ENCODE data around the gene FAM131B. TPM values are rescaled to one million over a fixed set of nuclear protein-coding genes. Genes with fewer than 3 reads are reported as not detected.

The FAM131B gene
- total RNA-seq, 4 donors from 2014 or later = 0.11 to 0.54 TPM; not detected in 2

DNA sequence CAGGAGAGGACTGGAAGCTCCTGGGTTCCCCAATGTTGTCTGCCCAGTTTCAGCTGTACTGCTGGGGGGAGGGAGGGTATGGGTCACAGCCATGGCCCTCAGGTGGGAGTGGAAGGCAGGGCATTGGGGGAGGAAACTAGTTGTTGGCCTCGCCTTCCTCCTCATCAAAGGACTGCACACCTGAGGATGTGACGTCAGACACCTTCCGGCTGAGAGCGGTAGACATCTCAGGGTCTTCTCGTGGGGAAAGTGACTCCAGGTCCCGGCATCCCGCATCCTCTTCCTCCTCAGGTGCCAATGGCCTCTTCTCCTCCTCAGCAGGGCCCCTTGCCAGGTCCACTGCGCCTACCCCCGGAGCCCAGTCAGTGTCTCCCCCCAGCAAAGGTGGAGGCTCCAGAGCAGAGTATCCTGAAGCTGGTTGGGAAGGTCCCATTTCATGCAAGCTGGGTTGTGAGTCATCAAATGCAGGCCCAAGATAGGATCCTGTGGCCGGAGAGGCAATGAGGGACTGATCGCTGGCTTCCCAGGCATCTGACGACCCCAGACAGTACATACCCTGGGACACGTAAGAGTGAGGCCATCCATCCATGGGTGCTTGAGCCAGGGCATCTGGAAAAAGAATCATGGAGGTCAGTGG lies 6.0 kb downstream of the FAM131B start:
- Histone ChIP-seq H3K27ac (no peak overlapping the region), H3K4me3 (replicated peaks in 1 of 3) (no peak overlapping the region), H3K4me1 (peaks cover 0 to 3% of the 10 kb centered on the region in 2 donors), H3K27me3 (peaks cover 2% of the 10 kb centered on the region), H3K36me3 (no peaks in the 10 kb centered on the region), H3K9me3 (no peaks in the 10 kb centered on the region)
- WGBS, 2 donors = 92 to 98% methylated on average over 13 of the region's 13 CpGs
- no peak for DNase-seq
- no peak for TF ChIP-seq POLR2A (IDR thresholded peaks at IDR 0.05)
- TF ChIP-seq, protein P1, sequence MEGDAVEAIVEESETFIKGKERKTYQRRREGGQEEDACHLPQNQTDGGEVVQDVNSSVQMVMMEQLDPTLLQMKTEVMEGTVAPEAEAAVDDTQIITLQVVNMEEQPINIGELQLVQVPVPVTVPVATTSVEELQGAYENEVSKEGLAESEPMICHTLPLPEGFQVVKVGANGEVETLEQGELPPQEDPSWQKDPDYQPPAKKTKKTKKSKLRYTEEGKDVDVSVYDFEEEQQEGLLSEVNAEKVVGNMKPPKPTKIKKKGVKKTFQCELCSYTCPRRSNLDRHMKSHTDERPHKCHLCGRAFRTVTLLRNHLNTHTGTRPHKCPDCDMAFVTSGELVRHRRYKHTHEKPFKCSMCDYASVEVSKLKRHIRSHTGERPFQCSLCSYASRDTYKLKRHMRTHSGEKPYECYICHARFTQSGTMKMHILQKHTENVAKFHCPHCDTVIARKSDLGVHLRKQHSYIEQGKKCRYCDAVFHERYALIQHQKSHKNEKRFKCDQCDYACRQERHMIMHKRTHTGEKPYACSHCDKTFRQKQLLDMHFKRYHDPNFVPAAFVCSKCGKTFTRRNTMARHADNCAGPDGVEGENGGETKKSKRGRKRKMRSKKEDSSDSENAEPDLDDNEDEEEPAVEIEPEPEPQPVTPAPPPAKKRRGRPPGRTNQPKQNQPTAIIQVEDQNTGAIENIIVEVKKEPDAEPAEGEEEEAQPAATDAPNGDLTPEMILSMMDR (IDR thresholded peaks at IDR 0.05) = no peak
- intact Hi-C loops (cut with DNase I) = no loop called here

DNA sequence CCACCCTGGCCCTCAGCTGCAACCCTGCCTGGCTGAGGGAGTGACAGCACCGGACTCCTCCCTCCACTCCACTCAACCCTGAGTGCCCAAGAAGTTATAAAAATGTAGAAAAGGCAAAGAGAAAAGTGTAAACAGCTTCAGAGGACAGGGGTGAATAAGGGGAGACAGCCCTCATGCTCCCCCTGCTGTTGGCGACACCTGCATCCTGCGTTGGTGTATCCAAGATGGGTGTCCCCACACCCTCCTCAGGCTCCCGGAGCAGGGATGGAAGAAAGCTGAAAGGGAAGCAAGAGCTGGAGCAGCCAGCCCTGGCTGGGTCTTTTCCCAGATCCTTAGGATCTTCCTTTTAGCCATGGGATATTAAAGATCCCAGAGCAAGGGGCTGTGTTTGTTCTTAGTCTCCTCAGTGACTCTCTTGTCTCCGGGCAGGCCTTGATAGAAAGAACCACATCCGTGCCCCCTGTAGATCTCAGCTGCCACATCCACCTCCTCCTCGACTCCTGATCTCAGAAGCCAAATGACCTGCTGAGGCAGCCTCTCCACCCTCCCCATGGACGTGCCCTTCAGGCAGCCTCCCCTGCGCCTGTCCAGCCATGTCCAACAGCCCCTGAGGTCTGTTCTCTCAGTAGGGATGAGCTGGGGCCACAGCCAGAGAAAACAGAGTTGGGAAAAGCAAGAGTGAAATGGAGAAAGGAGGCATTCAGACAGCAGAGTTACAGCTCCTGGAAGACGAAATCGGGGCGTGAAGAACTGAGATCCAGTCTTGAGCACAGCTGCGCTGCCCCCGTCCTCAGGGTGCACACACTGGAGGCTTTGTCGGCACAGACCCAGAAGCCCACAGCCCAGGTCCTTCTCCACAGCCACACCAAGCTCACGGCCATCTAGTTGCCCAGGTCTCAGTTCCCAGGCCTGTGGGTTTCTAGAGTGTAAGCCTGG lies 6.8 kb downstream of the FAM131B start:
- Histone ChIP-seq H3K27ac (no peak overlapping the region), H3K36me3 (no peaks in the 10 kb centered on the region), H3K4me1 (no peaks in the 10 kb centered on the region), H3K4me3 (replicated peaks in 1 of 3) (no peak overlapping the region), H3K27me3 (no peaks in the 10 kb centered on the region), H3K9me3 (no peaks in the 10 kb centered on the region)
- no peak for DNase-seq
- intact Hi-C loops (cut with DNase I) = no loop called here
- 86 to 89% methylated on average over 16 of the region's 16 CpGs for WGBS, 2 donors
- TF ChIP-seq POLR2A (IDR thresholded peaks at IDR 0.05) = no peak
- TF ChIP-seq, protein P1 (IDR thresholded peaks at IDR 0.05) = no peak

DNA sequence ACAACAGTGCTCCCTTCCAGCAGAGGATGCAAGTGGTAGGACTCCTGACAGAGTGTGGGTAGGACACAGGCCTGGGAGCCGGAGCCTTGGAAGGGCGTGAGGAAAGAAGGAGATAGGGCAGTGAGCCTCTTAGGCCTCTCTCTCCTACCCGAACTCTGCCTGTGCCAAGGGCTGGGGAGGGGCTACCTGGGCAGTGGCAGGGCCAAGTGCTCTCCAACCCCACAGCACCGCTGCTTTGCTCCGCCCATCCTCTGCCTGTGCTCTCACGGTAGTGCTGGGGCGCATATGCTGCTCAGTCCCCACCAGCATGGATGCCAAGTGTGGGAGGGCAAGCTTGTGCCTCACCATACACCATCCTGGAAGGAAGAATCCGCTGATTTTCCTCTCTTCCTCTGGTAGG lies 7.5 kb downstream of the FAM131B start:
- Histone ChIP-seq H3K4me3 (replicated peaks in 1 of 3) (no peak overlapping the region), H3K27ac (no peak overlapping the region), H3K4me1 (no peaks in the 10 kb centered on the region), H3K36me3 (no peaks in the 10 kb centered on the region), H3K27me3 (no peaks in the 10 kb centered on the region), H3K9me3 (no peaks in the 10 kb centered on the region)
- peak in 1 of 2 donors; percentile 28 for DNase-seq
- TF ChIP-seq, protein P1 (IDR thresholded peaks at IDR 0.05) = no peak
- no peak for TF ChIP-seq POLR2A (IDR thresholded peaks at IDR 0.05)
- 49 to 65% methylated on average over 8 of the region's 8 CpGs for WGBS, 2 donors
- intact Hi-C loops (cut with DNase I) = no loop called here

DNA sequence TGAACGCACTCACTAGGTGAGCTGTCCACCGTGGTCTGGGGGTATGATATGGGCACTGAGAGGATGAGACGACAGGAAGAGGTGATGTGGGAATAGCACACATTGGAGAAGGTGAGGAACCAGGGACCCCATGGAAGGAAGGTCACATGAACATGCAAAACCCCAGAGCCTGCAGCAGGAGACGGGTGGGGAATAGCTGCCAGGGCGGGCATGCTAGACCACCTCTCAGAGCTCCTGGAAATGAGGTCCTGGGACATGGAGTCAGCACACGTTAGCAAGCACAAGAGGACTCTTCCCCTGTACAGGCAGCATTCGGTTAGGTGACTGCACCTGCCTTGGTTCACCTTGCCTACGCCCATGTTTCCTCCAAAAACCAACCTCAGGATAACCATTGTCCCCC lies 8.1 kb downstream of the FAM131B start:
- Histone ChIP-seq H3K36me3 (no peaks in the 10 kb centered on the region), H3K4me3 (replicated peaks in 1 of 3) (no peak overlapping the region), H3K4me1 (no peaks in the 10 kb centered on the region), H3K27ac (no peak overlapping the region), H3K27me3 (no peaks in the 10 kb centered on the region), H3K9me3 (no peaks in the 10 kb centered on the region)
- intact Hi-C loops (cut with DNase I) = no loop called here
- no peak for TF ChIP-seq POLR2A (IDR thresholded peaks at IDR 0.05)
- TF ChIP-seq, protein P1 (IDR thresholded peaks at IDR 0.05) = no peak
- WGBS, 2 donors = 93 to 96% methylated on average over 8 of the region's 8 CpGs
- no peak for DNase-seq

DNA sequence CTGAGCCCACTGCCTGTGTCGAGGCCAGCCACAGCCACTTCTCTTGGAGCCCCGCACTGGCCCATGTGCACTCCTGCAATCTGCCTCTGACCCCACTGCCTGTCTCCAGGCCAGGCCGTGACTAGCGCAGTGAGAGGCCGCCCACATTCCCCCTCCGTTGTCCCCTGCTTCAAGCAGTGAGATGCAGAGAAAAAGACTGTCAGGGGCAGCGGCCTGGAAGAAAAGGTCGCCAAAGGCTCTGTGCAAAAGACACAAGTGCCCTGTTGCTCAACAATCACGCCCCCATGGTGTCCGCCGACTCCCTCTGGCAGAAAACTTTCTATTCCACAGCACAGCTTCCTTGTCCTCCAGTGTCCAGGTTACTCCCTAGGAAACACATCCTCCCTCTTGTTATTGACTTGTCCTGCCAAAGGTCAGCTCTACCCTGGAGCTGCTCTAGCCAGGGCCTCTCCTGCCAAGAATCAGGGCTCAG lies 9.9 kb downstream of the FAM131B start:
- no peak overlapping the region for H3K27ac ChIP-seq
- TF ChIP-seq POLR2A (IDR thresholded peaks at IDR 0.05) = no peak
- TF ChIP-seq, protein P1 (IDR thresholded peaks at IDR 0.05) = no peak
- no peak for DNase-seq

More for the DNA sequence above, 9.9 kb downstream of the FAM131B start:
- intact Hi-C loops (cut with DNase I) = no loop called here
- H3K4me3 ChIP-seq (replicated peaks in 1 of 3) = no peak overlapping the region
- H3K9me3 ChIP-seq = no peaks in the 10 kb centered on the region
- no peaks in the 10 kb centered on the region for H3K4me1 ChIP-seq
- H3K36me3 ChIP-seq = no peaks in the 10 kb centered on the region
- no peaks in the 10 kb centered on the region for H3K27me3 ChIP-seq
- WGBS, 2 donors = 69 to 78% methylated on average over 7 to 11 of the region's 11 CpGs

Data from thyroid gland (tissue), 4 donors.